ENCODE data around the gene BCLAF1.

Gene BCLAF1

DNA sequence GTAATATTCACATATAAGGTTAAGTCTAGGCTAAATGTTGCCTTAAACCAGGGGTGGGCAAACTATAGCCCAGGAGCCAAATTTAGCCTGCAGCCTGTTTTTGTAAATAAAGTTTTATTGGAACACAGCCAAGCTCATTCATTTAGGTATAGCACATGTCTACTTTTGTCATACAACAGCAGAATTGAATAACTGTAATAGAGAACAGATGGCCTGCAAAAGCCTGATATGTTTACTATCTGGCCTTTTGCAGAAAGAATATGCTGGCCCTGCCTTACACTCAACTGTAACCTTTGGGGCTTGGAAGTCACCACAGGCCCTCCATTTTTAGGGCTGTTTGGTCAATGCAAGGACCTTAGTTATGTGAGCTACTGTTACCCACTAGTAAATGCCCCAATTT lies 17.7 kb upstream of the BCLAF1 start:
- TF ChIP-seq EP300 (IDR thresholded peaks at IDR 0.05; ENCODE audit: borderline replicate concordance): no peak
- no peak for TF ChIP-seq RAD21 (IDR thresholded peaks at IDR 0.05; ENCODE audit: low read depth)
- no peak for TF ChIP-seq EGR1 (IDR thresholded peaks at IDR 0.05)
- no peak for TF ChIP-seq REST (IDR thresholded peaks at IDR 0.05; ENCODE audit: low read depth)
- TF ChIP-seq FOXM1 (IDR thresholded peaks at IDR 0.05; ENCODE audit: borderline replicate concordance, low read depth): no peak
- TF ChIP-seq CREB1 (IDR thresholded peaks at IDR 0.05; ENCODE audit: low read depth): no peak
- no peak for TF ChIP-seq TEAD4 (IDR thresholded peaks at IDR 0.05)
- TF ChIP-seq CEBPB (IDR thresholded peaks at IDR 0.05): no peak
- no peak for TF ChIP-seq ZBTB7A (IDR thresholded peaks at IDR 0.05; ENCODE audit: low read depth)
- no peak for TF ChIP-seq YY1 (IDR thresholded peaks at IDR 0.05; ENCODE audit: low read depth)
- TF ChIP-seq TCF12 (IDR thresholded peaks at IDR 0.05; ENCODE audit: low read depth): no peak
- TF ChIP-seq MAX (IDR thresholded peaks at IDR 0.05): no peak
- TF ChIP-seq TAF1 (IDR thresholded peaks at IDR 0.05; ENCODE audit: low read depth): no peak
- TF ChIP-seq USF1 (IDR thresholded peaks at IDR 0.05): no peak
- no peak for TF ChIP-seq NFIC (IDR thresholded peaks at IDR 0.05)

DNA sequence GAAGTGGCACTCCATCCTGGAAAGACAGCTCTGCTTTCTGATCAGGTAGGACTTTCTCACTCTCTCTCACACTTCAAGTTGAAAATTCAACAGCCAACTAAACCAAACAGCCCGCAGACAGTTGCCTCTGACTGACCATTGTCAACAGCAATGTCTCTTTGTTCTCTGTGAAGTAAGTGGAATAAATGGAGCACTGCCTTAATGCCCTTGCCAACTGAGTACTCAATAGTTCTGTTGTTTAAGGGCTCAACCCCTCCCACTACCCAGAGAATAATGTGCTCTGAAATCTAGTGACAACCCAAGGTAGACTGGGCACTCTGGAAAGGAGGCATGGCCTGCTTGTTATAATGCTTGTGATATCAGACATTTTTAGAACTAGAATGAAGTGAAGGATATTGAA lies 16.8 kb upstream of the BCLAF1 start:
- TF ChIP-seq RAD21 (IDR thresholded peaks at IDR 0.05; ENCODE audit: low read depth): no peak
- no peak for TF ChIP-seq EP300 (IDR thresholded peaks at IDR 0.05; ENCODE audit: borderline replicate concordance)
- TF ChIP-seq USF1 (IDR thresholded peaks at IDR 0.05): no peak
- TF ChIP-seq ZBTB7A (IDR thresholded peaks at IDR 0.05; ENCODE audit: low read depth): no peak
- no peak for TF ChIP-seq CREB1 (IDR thresholded peaks at IDR 0.05; ENCODE audit: low read depth)
- TF ChIP-seq MAX (IDR thresholded peaks at IDR 0.05): no peak
- TF ChIP-seq REST (IDR thresholded peaks at IDR 0.05; ENCODE audit: low read depth): no peak
- TF ChIP-seq YY1 (IDR thresholded peaks at IDR 0.05; ENCODE audit: low read depth): no peak
- TF ChIP-seq EGR1 (IDR thresholded peaks at IDR 0.05): no peak
- no peak for TF ChIP-seq NFIC (IDR thresholded peaks at IDR 0.05)
- TF ChIP-seq FOXM1 (IDR thresholded peaks at IDR 0.05; ENCODE audit: borderline replicate concordance, low read depth): no peak
- TF ChIP-seq TEAD4 (IDR thresholded peaks at IDR 0.05): no peak
- TF ChIP-seq CEBPB (IDR thresholded peaks at IDR 0.05): no peak
- TF ChIP-seq TAF1 (IDR thresholded peaks at IDR 0.05; ENCODE audit: low read depth): no peak
- no peak for TF ChIP-seq TCF12 (IDR thresholded peaks at IDR 0.05; ENCODE audit: low read depth)

DNA sequence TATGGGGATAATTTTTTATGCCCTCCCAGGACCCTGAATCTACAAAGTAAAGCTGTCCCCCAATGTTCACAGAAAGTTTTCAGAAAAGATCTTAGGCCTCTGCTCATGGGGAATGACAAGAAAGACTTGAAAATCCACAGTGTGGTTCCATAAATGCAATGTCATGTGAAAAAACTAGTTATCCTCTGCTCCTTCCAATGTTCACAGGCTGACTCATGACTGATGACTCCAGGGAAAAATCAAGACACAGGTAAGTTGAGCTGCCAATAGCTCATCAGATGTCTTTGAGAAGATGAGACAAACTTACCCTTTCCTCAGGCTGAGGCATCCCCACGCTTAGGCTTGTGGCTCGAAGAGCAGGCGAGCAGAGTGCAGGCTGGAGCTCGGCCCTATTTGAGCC lies 14.8 kb upstream of the BCLAF1 start:
- TF ChIP-seq ZBTB7A (IDR thresholded peaks at IDR 0.05; ENCODE audit: low read depth): no peak
- no peak for TF ChIP-seq EP300 (IDR thresholded peaks at IDR 0.05; ENCODE audit: borderline replicate concordance)
- TF ChIP-seq FOXM1 (IDR thresholded peaks at IDR 0.05; ENCODE audit: borderline replicate concordance, low read depth): no peak
- no peak for TF ChIP-seq MAX (IDR thresholded peaks at IDR 0.05)
- TF ChIP-seq EGR1 (IDR thresholded peaks at IDR 0.05): no peak
- no peak for TF ChIP-seq TAF1 (IDR thresholded peaks at IDR 0.05; ENCODE audit: low read depth)
- no peak for TF ChIP-seq RAD21 (IDR thresholded peaks at IDR 0.05; ENCODE audit: low read depth)
- no peak for TF ChIP-seq CREB1 (IDR thresholded peaks at IDR 0.05; ENCODE audit: low read depth)
- no peak for TF ChIP-seq YY1 (IDR thresholded peaks at IDR 0.05; ENCODE audit: low read depth)
- no peak for TF ChIP-seq NFIC (IDR thresholded peaks at IDR 0.05)
- TF ChIP-seq TCF12 (IDR thresholded peaks at IDR 0.05; ENCODE audit: low read depth): no peak
- no peak for TF ChIP-seq TEAD4 (IDR thresholded peaks at IDR 0.05)
- TF ChIP-seq CEBPB (IDR thresholded peaks at IDR 0.05): no peak
- TF ChIP-seq USF1 (IDR thresholded peaks at IDR 0.05): no peak
- no peak for TF ChIP-seq REST (IDR thresholded peaks at IDR 0.05; ENCODE audit: low read depth)
